ENCODE data around the gene E2F4.

E2F4 gene

DNA sequence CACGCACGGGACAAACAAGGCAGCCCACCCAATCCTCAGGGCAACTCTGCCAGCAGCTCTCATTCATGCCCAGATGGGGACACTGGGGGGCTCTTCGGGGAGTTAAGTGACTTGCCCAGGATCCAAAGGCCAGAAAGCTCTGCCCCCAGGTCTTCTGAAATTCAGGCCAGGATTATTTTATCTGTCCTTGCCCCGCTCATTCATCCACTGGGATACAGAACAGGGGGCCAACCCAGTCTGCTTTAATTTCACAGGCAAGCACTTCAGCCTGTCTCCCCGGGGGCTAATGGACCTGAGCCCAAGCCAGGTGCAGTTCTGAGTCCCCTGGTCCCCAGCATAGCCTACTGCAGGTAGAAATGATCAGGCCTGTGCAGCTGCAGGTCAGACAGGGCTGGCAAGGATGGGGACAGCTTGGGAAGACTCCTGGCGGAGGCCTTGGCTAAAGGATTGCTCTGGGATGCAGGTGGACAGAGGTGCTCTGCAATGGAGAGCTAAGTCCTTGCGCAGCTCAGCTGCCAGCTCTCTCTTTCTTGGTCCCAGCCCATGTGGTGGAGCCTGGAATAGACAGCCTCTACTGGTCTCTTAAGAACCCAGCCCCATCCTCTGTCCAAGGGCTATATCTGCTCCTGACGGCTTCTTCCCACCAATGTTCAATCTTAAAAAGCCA, 40.4 kb upstream of the E2F4 start:
- in situ Hi-C loops (cut with MboI; ENCODE audit: low pct_unique_long_range_greater_than_20kb, low sequenced_read_pairs, unreplicated experiment), result loop anchor here (10.0 kb wide), 1 partner anchor 137 kb away; no protein-coding TSS in a partner anchor
- peak; percentile 36 for DNase-seq (ENCODE audit: low spot score)
- TF ChIP-seq, protein P1, sequence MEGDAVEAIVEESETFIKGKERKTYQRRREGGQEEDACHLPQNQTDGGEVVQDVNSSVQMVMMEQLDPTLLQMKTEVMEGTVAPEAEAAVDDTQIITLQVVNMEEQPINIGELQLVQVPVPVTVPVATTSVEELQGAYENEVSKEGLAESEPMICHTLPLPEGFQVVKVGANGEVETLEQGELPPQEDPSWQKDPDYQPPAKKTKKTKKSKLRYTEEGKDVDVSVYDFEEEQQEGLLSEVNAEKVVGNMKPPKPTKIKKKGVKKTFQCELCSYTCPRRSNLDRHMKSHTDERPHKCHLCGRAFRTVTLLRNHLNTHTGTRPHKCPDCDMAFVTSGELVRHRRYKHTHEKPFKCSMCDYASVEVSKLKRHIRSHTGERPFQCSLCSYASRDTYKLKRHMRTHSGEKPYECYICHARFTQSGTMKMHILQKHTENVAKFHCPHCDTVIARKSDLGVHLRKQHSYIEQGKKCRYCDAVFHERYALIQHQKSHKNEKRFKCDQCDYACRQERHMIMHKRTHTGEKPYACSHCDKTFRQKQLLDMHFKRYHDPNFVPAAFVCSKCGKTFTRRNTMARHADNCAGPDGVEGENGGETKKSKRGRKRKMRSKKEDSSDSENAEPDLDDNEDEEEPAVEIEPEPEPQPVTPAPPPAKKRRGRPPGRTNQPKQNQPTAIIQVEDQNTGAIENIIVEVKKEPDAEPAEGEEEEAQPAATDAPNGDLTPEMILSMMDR (IDR thresholded peaks at IDR 0.05; ENCODE audit: extremely low read depth, insufficient read depth, missing control alignments), result no peak

DNA sequence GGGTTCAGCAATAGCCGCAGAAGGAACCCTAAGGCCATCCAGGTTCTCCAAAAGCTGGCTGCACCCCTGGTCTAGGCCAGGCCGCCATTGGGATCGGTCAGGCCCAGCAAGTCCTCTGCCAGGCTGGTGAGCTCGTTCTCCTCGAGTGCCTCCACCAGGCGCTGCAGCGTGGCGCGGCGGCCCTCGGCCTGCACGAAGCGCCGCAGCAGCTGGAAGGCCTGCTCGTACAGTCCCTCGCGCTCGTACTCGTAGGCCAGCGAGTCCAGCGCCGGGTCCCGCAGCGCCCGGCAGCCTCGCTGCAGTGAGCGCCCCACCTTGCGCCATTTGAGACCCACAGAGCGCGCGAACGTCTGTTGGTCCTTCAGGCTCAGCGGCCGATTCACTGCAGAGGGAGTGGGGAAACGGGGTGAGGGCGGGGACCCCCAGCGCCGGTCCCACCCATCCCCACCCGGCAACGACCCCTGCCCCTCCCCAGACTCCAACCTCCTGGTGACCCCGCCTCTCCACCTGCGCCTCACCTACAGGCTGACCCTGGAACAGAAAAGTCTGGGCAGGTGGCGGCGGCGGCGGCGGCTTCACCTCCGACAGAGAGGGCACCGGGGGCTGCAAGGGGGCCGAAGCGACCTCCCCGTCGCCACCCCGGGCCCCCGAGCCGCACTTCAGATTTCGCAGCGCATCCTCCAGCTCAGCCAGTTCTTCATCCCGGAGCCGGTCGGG, 37.2 kb upstream of the E2F4 start:
- in situ Hi-C loops (cut with MboI; ENCODE audit: low pct_unique_long_range_greater_than_20kb, low sequenced_read_pairs, unreplicated experiment), result loop anchor here (10.0 kb wide), 1 partner anchor 140 kb away; no protein-coding TSS in a partner anchor
- DNase-seq (ENCODE audit: low spot score), result peak; percentile 12
- TF ChIP-seq, protein P1 (IDR thresholded peaks at IDR 0.05; ENCODE audit: extremely low read depth, insufficient read depth, missing control alignments), result no peak

GRCh38 chr16:67155295-67156142, 36.4 kb upstream of the E2F4 start:
- in situ Hi-C loops (cut with MboI; ENCODE audit: low pct_unique_long_range_greater_than_20kb, low sequenced_read_pairs, unreplicated experiment), result loop anchor here (10.0 kb wide), 1 partner anchor 141 kb away; no protein-coding TSS in a partner anchor
- DNase-seq (ENCODE audit: low spot score), result peak; percentile 95
- TF ChIP-seq, protein P1 (IDR thresholded peaks at IDR 0.05; ENCODE audit: extremely low read depth, insufficient read depth, missing control alignments), result peak; percentile 97

GRCh38 chr16:67156143-67156844, 35.7 kb upstream of the E2F4 start:
- TF ChIP-seq, protein P1 (IDR thresholded peaks at IDR 0.05; ENCODE audit: extremely low read depth, insufficient read depth, missing control alignments), result no peak
- in situ Hi-C loops (cut with MboI; ENCODE audit: low pct_unique_long_range_greater_than_20kb, low sequenced_read_pairs, unreplicated experiment), result loop anchor here (10.0 kb wide), 1 partner anchor 141 kb away; no protein-coding TSS in a partner anchor
- no peak for DNase-seq (ENCODE audit: low spot score)

- TF ChIP-seq, protein P1 (IDR thresholded peaks at IDR 0.05; ENCODE audit: extremely low read depth, insufficient read depth, missing control alignments), result no peak
- in situ Hi-C loops (cut with MboI; ENCODE audit: low pct_unique_long_range_greater_than_20kb, low sequenced_read_pairs, unreplicated experiment), result loop anchor here (10.0 kb wide), 1 partner anchor 142 kb away; no protein-coding TSS in a partner anchor
- DNase-seq (ENCODE audit: low spot score), result no peak
Observed at GRCh38 chr16:67157106-67157748, 34.7 kb upstream of the E2F4 start.

Data from GM13977 (cell line).